Fibroblast of lung (primary cell): ENCODE measurements around the gene RUNX1. TPM values are rescaled to one million over a fixed set of nuclear protein-coding genes. Genes with fewer than 3 reads are reported as not detected.

Source experiments
- DNase-seq, 2 donors: peaks; one replicate each; pipeline versions ENCODE4 v3.0.0 to v3.0.0-alpha.2; 2010; ENCODE audit warnings: low read depth in 2 of 2
- H2AFZ ChIP-seq: 2 replicates; pipeline ENCODE4 v1.5.1; 2012; ENCODE audit warnings: low read length, control low read depth, inconsistent platforms
- H3K27ac ChIP-seq: 2 replicates; pipeline ENCODE4 v1.5.1; 2011; ENCODE audit warnings: low read length, control low read depth; ENCODE audit not compliant: insufficient read depth
- H3K27me3 ChIP-seq: 2 replicates; pipeline ENCODE4 v1.5.1; 2011; ENCODE audit warnings: mild to moderate bottlenecking, low read length; ENCODE audit not compliant: control insufficient read depth, insufficient read depth
- H3K36me3 ChIP-seq: 2 replicates; pipeline ENCODE4 v1.5.1; 2011; ENCODE audit warnings: low read length; ENCODE audit not compliant: control insufficient read depth, insufficient read depth
- H3K4me1 ChIP-seq: 2 replicates; pipeline ENCODE4 v1.5.1; 2011; ENCODE audit warnings: low read length; ENCODE audit not compliant: control insufficient read depth, insufficient read depth; ENCODE audit errors: extremely low read depth
- H3K4me2 ChIP-seq: 2 replicates; pipeline ENCODE4 v1.5.1; 2011; ENCODE audit warnings: low read length, control low read depth; ENCODE audit not compliant: insufficient read depth; ENCODE audit errors: extremely low read depth
- H3K4me3 ChIP-seq, 4 experiments: fragments of 200-600 bp in 1 of 4; sonication (generic) in 1 of 4; replicated peaks in 1 of 4; 2 replicates each; pipeline ENCODE4 v1.5.1; 2011 to 2016; ENCODE audit warnings: low read length in 4 of 4, low read depth in 3 of 4, mild to moderate bottlenecking in 3 of 4, control low read depth in 2 of 4, inconsistent platforms in 1 of 4, mixed read lengths in 1 of 4; ENCODE audit not compliant: insufficient read depth in 1 of 4; ENCODE audit errors: control extremely low read depth in 1 of 4
- H3K79me2 ChIP-seq: 2 replicates; pipeline ENCODE4 v1.5.1; 2012; ENCODE audit warnings: mild to moderate bottlenecking, low read length, inconsistent platforms; ENCODE audit not compliant: control insufficient read depth, insufficient read depth
- H3K9ac ChIP-seq: 2 replicates; pipeline ENCODE4 v1.5.1; 2011; ENCODE audit warnings: mild to moderate bottlenecking, low read length, control low read depth; ENCODE audit not compliant: insufficient read depth
- H3K9me3 ChIP-seq: 2 replicates; pipeline ENCODE4 v1.5.1; 2012; ENCODE audit warnings: low read depth, low read length; ENCODE audit not compliant: control insufficient read depth, insufficient read depth
- H4K20me1 ChIP-seq: 2 replicates; pipeline ENCODE4 v1.5.1; 2011; ENCODE audit warnings: low read length; ENCODE audit not compliant: control insufficient read depth, insufficient read depth; ENCODE audit errors: extremely low read depth
- CTCF ChIP-seq, 2 donors: IDR thresholded peaks in 1 of 2; conservative IDR thresholded peaks in 1 of 2; 1 replicate in 1 of 2; 2 replicates in 1 of 2; pipeline ENCODE4 v1.5.1; 2011 to 2012; ENCODE audit warnings: low read length in 2 of 2, control low read depth in 1 of 2, inconsistent platforms in 1 of 2, low read depth in 1 of 2, mild to moderate bottlenecking in 1 of 2
- EZH2 ChIP-seq: IDR thresholded peaks from 2 replicates; pipeline ENCODE4 v1.5.1; 2012; ENCODE audit warnings: low read length, control low read depth, mild to moderate bottlenecking; ENCODE audit errors: missing control alignments
- polyA plus RNA-seq, 2 donors: library from polyadenylated mRNA; depleted of rRNA in 1 of 2; stranded (reverse) in 1 of 2; unstranded in 1 of 2; fragments of >200 nt; gene quantifications; 2 replicates each; pipeline ENCODE4 v1.2.1, GENCODE V29; 2011 to 2012; ENCODE audit warnings: missing spikeins in 1 of 2
- total RNA-seq: library from RNA; depleted of rRNA; stranded (reverse); fragments of >200 nt; gene quantifications from 2 replicates; pipeline ENCODE4 v1.2.1, GENCODE V29; 2014

RUNX1 gene
- total and polyA plus RNA-seq, 2 donors (not counting 1 experiment from before 2014, with no cell fraction given), result 23.1 to 41.6 TPM

- Histone ChIP-seq H3K9ac (peak overlapping the region; percentile 17), H2AFZ (no peak overlapping the region), H3K4me2 (peak overlapping the region; percentile 76), H4K20me1 (no peaks in the 10 kb centered on the region), H3K36me3 (no peaks in the 10 kb centered on the region), H3K27me3 (no peaks in the 10 kb centered on the region), H3K27ac (peak overlapping the region; percentile 77), H3K4me3 (peak overlapping the region; percentile 19 to 56 (median 40)), H3K79me2 (no peaks in the 10 kb centered on the region), H3K4me1 (peaks cover 14% of the 10 kb centered on the region), H3K9me3 (no peaks in the 10 kb centered on the region)
- TF ChIP-seq EZH2, result no peak
- TF ChIP-seq CTCF (conservative IDR thresholded peaks at IDR 0.05 in 1 of 2, IDR thresholded peaks at IDR 0.05 in 1 of 2; ENCODE audit: low read depth in 1 of 2, low read length in 2 of 2), result no peak
- peak in 1 of 2 donors; percentile 43 for DNase-seq
Measured at GRCh38 chr21:35048183-35048601, 910 bp downstream of the RUNX1 start.

- Histone ChIP-seq H3K36me3 (no peaks in the 10 kb centered on the region), H2AFZ (peak overlapping the region; percentile 11), H3K4me3 (peak overlapping the region in 3 of 4 experiments; percentile 33 to 56 (median 46)), H3K4me1 (peaks cover 14% of the 10 kb centered on the region), H3K9me3 (no peaks in the 10 kb centered on the region), H3K9ac (no peak overlapping the region), H3K27me3 (no peaks in the 10 kb centered on the region), H3K79me2 (no peaks in the 10 kb centered on the region), H3K27ac (peak overlapping the region; percentile 77), H4K20me1 (no peaks in the 10 kb centered on the region), H3K4me2 (peak overlapping the region; percentile 76)
- DNase-seq, result peak in 1 of 2 donors; percentile 76
- no peak for TF ChIP-seq EZH2
- TF ChIP-seq CTCF (conservative IDR thresholded peaks at IDR 0.05 in 1 of 2, IDR thresholded peaks at IDR 0.05 in 1 of 2; ENCODE audit: low read depth in 1 of 2, low read length in 2 of 2), result no peak
Measured at GRCh38 chr21:35046880-35047229, 2.2 kb downstream of the RUNX1 start.

- Histone ChIP-seq H3K9me3 (no peaks in the 10 kb centered on the region), H4K20me1 (no peaks in the 10 kb centered on the region), H3K9ac (no peak overlapping the region), H3K4me1 (peaks cover 14% of the 10 kb centered on the region), H3K4me2 (no peak overlapping the region), H3K27me3 (no peaks in the 10 kb centered on the region), H2AFZ (no peak overlapping the region), H3K4me3 (peak overlapping the region in 1 of 4 experiments; percentile 46), H3K27ac (no peak overlapping the region), H3K36me3 (no peaks in the 10 kb centered on the region), H3K79me2 (no peaks in the 10 kb centered on the region)
- TF ChIP-seq EZH2 (no peak), CTCF (conservative IDR thresholded peaks at IDR 0.05 in 1 of 2, IDR thresholded peaks at IDR 0.05 in 1 of 2; ENCODE audit: low read depth in 1 of 2, low read length in 2 of 2) (no peak)
- DNase-seq, result no peak
Measured at GRCh38 chr21:35046263-35046624, 2.9 kb downstream of the RUNX1 start.
